Duodenal mucosa (tissue), 2 donors: ENCODE results near the gene RNF31.

ENCODE experiments used
- H3K27ac ChIP-seq: one replicate; pipeline ENCODE4 v1.7.0; 2013; ENCODE audit warnings: low read depth, low read length
- H3K27me3 ChIP-seq, 2 donors: one replicate each; pipeline ENCODE4 v1.7.0; 2013; ENCODE audit warnings: low read length in 2 of 2, control low read depth in 1 of 2; ENCODE audit not compliant: insufficient read depth in 2 of 2, control insufficient read depth in 1 of 2
- H3K36me3 ChIP-seq, 2 donors: one replicate each; pipeline ENCODE4 v1.7.0; 2013; ENCODE audit warnings: low read length in 2 of 2, control low read depth in 1 of 2; ENCODE audit not compliant: insufficient read depth in 2 of 2, control insufficient read depth in 1 of 2
- H3K4me1 ChIP-seq, 2 donors: one replicate each; pipeline ENCODE4 v1.7.0; 2013; ENCODE audit warnings: low read length in 2 of 2, control low read depth in 1 of 2; ENCODE audit not compliant: insufficient read depth in 2 of 2, control insufficient read depth in 1 of 2
- H3K4me3 ChIP-seq, 2 donors: one replicate each; pipeline ENCODE4 v1.7.0; 2013; ENCODE audit warnings: low read length in 2 of 2, low read depth in 1 of 2
- H3K9ac ChIP-seq, 2 donors: one replicate each; pipeline ENCODE4 v1.7.0; 2013; ENCODE audit warnings: low read length in 2 of 2, low read depth in 1 of 2
- H3K9me3 ChIP-seq, 2 donors: one replicate each; pipeline ENCODE4 v1.7.0; 2013; ENCODE audit warnings: low read length in 2 of 2, control low read depth in 1 of 2; ENCODE audit not compliant: control insufficient read depth in 1 of 2

Gene RNF31

DNA sequence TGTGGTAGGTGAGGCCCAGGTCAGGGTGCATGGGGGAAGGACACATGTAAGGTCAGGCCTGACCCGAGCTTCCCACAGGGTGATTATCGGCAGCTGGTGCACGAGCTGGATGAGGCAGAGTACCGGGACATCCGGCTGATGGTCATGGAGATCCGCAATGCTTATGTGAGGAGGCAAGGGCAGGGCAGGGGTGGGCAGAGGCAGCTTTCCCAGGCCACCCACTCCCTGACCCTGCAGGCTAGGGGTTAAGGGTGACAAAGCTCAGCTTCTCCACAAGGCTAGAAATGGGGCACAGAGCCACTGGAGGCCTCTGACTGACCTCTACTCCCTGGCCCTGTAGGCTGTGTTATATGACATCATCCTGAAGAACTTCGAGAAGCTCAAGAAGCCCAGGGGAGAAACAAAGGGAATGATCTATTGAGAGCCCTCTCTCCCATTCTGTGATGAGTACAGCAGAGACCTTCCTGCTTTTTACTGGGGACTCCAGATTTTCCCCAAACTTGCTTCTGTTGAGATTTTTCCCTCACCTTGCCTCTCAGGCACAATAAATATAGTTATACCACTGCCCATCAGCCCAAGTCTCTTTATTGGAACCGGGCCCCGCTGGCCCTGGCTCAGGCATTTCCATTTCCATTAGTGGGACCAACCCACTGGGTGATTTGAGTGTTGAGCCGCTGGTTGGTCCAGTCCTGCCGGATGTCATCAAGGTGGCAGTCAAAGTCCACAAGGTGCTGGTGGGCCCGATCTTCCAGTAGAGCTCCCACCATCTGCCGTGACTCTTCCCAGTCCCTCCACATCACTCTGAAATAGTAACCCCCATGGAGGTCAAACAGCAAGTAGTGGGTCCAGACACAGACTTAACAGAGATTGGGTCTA lies 8.7 kb upstream of the RNF31 start:
- Histone ChIP-seq H3K36me3 (peaks cover 28 to 35% of the 10 kb centered on the region in 2 donors), H3K4me3 (no peak overlapping the region), H3K27ac (no peak overlapping the region), H3K27me3 (no peaks in the 10 kb centered on the region), H3K9ac (peak overlapping the region in 1 of 2 donors; percentile 20), H3K9me3 (no peaks in the 10 kb centered on the region), H3K4me1 (peaks cover 53 to 58% of the 10 kb centered on the region in 2 donors)

GRCh38 chr14:24139272-24139934 lies 7.9 kb upstream of the RNF31 start:
- peaks cover 34 to 43% of the 10 kb centered on the region in 2 donors for H3K36me3 ChIP-seq
- H3K4me1 ChIP-seq = peaks cover 61 to 66% of the 10 kb centered on the region in 2 donors
- no peak overlapping the region for H3K27ac ChIP-seq
- peak overlapping the region; percentile 20 to 38 for H3K9ac ChIP-seq
- H3K4me3 ChIP-seq = peak overlapping the region; percentile 17 to 49
- H3K27me3 ChIP-seq = no peaks in the 10 kb centered on the region
- no peaks in the 10 kb centered on the region for H3K9me3 ChIP-seq

- Histone ChIP-seq H3K36me3 (peaks cover 38 to 49% of the 10 kb centered on the region in 2 donors), H3K27me3 (no peaks in the 10 kb centered on the region), H3K9me3 (no peaks in the 10 kb centered on the region), H3K27ac (peak within 1 kb of the TSS; percentile 92), H3K4me1 (peaks cover 69 to 74% of the 10 kb centered on the region in 2 donors), H3K9ac (peak within 1 kb of the TSS; percentile 70 to 100), H3K4me3 (peak within 1 kb of the TSS; percentile 94 to 98)
Observed at GRCh38 chr14:24141097-24141880, 6.0 kb upstream of the RNF31 start, which contains the start of gene EMC9. TSS of gene EMC9 (minus strand) at chr14:24141591. CDS start at chr14:24141304, 287 bp downstream.

GRCh38 chr14:24143511-24143910 lies 3.8 kb upstream of the RNF31 start:
- Histone ChIP-seq H3K4me3 (peak overlapping the region in 1 of 2 donors; percentile 100), H3K36me3 (peaks cover 25 to 36% of the 10 kb centered on the region in 2 donors), H3K27me3 (no peaks in the 10 kb centered on the region), H3K9ac (peak overlapping the region in 1 of 2 donors; percentile 30), H3K27ac (no peak overlapping the region), H3K4me1 (peaks cover 56 to 60% of the 10 kb centered on the region in 2 donors), H3K9me3 (no peaks in the 10 kb centered on the region)

DNA sequence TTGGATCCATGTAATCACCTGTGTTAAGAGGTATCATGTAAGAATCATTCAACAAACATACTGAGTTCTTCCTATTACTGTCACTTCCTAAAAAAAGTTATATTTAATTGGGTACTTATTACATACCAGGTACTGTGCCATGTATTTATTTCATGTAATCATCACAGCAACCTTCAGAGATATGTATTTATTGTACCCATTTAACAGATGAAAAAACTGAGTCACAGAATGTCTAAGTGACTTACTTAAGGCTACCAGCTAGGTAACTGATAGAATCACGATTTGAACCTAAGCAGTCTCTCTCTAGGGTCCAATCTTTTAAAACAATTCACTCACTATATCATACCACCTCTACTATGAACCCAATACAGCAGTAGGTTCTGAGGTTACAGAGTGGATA lies 2.8 kb upstream of the RNF31 start:
- H3K9ac ChIP-seq = peak overlapping the region; percentile 30 to 52
- H3K4me3 ChIP-seq = peak overlapping the region; percentile 77 to 100
- peaks cover 52 to 55% of the 10 kb centered on the region in 2 donors for H3K4me1 ChIP-seq
- no peak overlapping the region for H3K27ac ChIP-seq
- H3K36me3 ChIP-seq = peaks cover 19 to 32% of the 10 kb centered on the region in 2 donors
- no peaks in the 10 kb centered on the region for H3K9me3 ChIP-seq
- no peaks in the 10 kb centered on the region for H3K27me3 ChIP-seq

GRCh38 chr14:24145219-24145618 lies 2.1 kb upstream of the RNF31 start:
- Histone ChIP-seq H3K36me3 (peaks cover 23 to 38% of the 10 kb centered on the region in 2 donors), H3K9me3 (no peaks in the 10 kb centered on the region), H3K27me3 (no peaks in the 10 kb centered on the region), H3K27ac (peak overlapping the region; percentile 94), H3K4me1 (peaks cover 50 to 51% of the 10 kb centered on the region in 2 donors), H3K4me3 (peak overlapping the region; percentile 77 to 100), H3K9ac (peak overlapping the region; percentile 52 to 95)

DNA sequence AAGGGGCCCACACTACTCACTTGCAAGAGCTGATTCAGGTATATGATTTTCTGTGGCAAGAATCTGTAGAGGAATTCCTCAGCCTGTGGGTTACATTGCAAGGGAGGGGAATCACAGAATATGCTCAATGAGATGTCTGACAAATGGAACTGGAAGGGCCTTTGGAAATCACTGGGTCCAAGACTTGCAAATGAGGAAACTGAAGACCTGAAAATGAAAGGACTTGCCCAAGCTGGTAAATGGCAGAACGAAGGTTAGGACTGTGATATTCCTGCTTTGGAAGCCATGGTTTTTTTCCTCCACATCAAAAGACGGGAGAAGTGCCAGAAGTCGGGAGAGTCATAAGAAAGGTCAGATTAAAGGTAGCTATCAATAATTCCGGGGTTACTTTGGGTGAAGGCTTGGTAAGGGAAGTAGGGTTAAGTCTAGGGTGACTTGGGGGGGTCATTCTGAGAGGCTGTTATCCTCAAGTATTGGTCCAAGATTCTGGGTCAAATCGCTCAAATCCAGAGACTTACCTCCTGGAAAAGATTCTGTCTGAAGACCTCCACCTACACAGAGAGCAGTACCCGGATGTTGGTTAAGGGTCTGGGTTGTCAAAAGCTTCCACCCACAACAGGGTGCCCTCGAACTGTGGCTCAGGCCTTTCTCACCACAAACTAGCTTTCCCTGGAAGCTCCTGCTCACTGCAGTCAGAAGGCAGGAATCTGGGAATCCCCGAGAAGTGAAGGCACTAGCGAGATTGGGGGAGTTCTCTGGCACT lies 1.4 kb upstream of the RNF31 start:
- Histone ChIP-seq H3K9me3 (no peaks in the 10 kb centered on the region), H3K27ac (peak overlapping the region; percentile 94), H3K4me1 (peaks cover 47 to 50% of the 10 kb centered on the region in 2 donors), H3K4me3 (peak overlapping the region; percentile 77 to 100), H3K9ac (peak overlapping the region; percentile 88 to 95), H3K36me3 (peaks cover 28 to 44% of the 10 kb centered on the region in 2 donors), H3K27me3 (no peaks in the 10 kb centered on the region)

- Histone ChIP-seq H3K4me1 (peaks cover 47 to 50% of the 10 kb centered on the region in 2 donors), H3K36me3 (peaks cover 35 to 51% of the 10 kb centered on the region in 2 donors)
Observed at GRCh38 chr14:24146453-24146977, 783 bp upstream of the RNF31 start, which contains the start of gene PSME2. TSS of gene PSME2 (minus strand) at chr14:24146610. CDS start at chr14:24146581, 29 bp downstream.

More at GRCh38 chr14:24146453-24146977, 783 bp upstream of the RNF31 start, which contains the start of gene PSME2:
- Histone ChIP-seq H3K27ac (peak within 1 kb of the TSS; percentile 94), H3K9ac (peak within 1 kb of the TSS; percentile 94 to 95), H3K27me3 (no peaks in the 10 kb centered on the region), H3K9me3 (no peaks in the 10 kb centered on the region), H3K4me3 (peak within 1 kb of the TSS; percentile 77 to 100)
